Astrocyte of the cerebellum (primary cell): Measurements from ENCODE around the gene OSBPL3.
A peak's percentile ranks its signal among the peaks of the same experiment; 100 is the strongest.

Source experiments
- DNase-seq: peaks from one replicate; pipeline ENCODE4 v3.0.0-alpha.2; 2011; ENCODE audit warnings: low read depth
- H3K4me3 ChIP-seq: 2 replicates; pipeline ENCODE4 v1.5.1; 2011; ENCODE audit warnings: mild to moderate bottlenecking, low read depth, low read length, moderate library complexity
- CTCF ChIP-seq: IDR thresholded peaks from 2 replicates; pipeline ENCODE4 v1.5.1; 2012; ENCODE audit warnings: low read length, low read depth, moderate library complexity, mild to moderate bottlenecking; ENCODE audit errors: missing control alignments
- in situ Hi-C: cut with HindIII; loops from 2 replicates; pipeline ENCODE4 v1.10.0; 2017; ENCODE audit warnings: low sequenced_read_pairs

The OSBPL3 gene

GRCh38 chr7:24974026-24974832, 5.7 kb downstream of the OSBPL3 start:
- no peak overlapping the region for H3K4me3 ChIP-seq
- DNase-seq = no peak
- TF ChIP-seq CTCF = no peak
- in situ Hi-C loops = no loop called here

GRCh38 chr7:24972991-24973390, 7.0 kb downstream of the OSBPL3 start:
- TF ChIP-seq CTCF = no peak
- no peak for DNase-seq
- no peak overlapping the region for H3K4me3 ChIP-seq
- in situ Hi-C loops = no loop called here

GRCh38 chr7:24972166-24972477, 7.9 kb downstream of the OSBPL3 start:
- no peak overlapping the region for H3K4me3 ChIP-seq
- TF ChIP-seq CTCF = no peak
- in situ Hi-C loops = no loop called here
- DNase-seq = no peak

GRCh38 chr7:24971333-24972165, 8.4 kb downstream of the OSBPL3 start:
- no peak for TF ChIP-seq CTCF
- H3K4me3 ChIP-seq = no peak overlapping the region
- in situ Hi-C loops = no loop called here
- peak; percentile 65 for DNase-seq

- no peak overlapping the region for H3K4me3 ChIP-seq
- in situ Hi-C loops = no loop called here
- TF ChIP-seq CTCF = no peak
Observed at GRCh38 chr7:24970676-24971075, 9.3 kb downstream of the OSBPL3 start.

GRCh38 chr7:24968165-24968564, 11.8 kb downstream of the OSBPL3 start:
- no peak overlapping the region for H3K4me3 ChIP-seq
- in situ Hi-C loops = no loop called here
- TF ChIP-seq CTCF = no peak
- no peak for DNase-seq

More at GRCh38 chr7:24970676-24971075, 9.3 kb downstream of the OSBPL3 start:
- no peak for DNase-seq
